Thoracic aorta (tissue), 2 donors: ENCODE results near the gene CIC. TPM values are rescaled to one million over a fixed set of nuclear protein-coding genes. Genes with fewer than 3 reads are reported as not detected.

Experiments used
- ATAC-seq: fragments of 150-250 bp; one replicate; pipeline ENCODE4 v1.8.0; 2017; ENCODE audit warnings: low read depth; ENCODE audit not compliant: insufficient number of reproducible peaks, low FRiP score
- DNase-seq: peaks from one replicate; pipeline ENCODE4 v3.0.0-alpha.2; 2020; ENCODE audit warnings: low spot score
- H3K27ac ChIP-seq, 2 donors: fragments of 200-600 bp; sonication (generic); 1 replicate in 1 of 2; 2 replicates in 1 of 2; pipeline ENCODE4 v1.5.1; 2016; ENCODE audit warnings: mild to moderate bottlenecking in 2 of 2, moderate library complexity in 2 of 2
- H3K27me3 ChIP-seq: fragments of 200-600 bp; sonication (generic); replicated peaks from 2 replicates; pipeline ENCODE4 v1.6.0; 2016; ENCODE audit warnings: mild to moderate bottlenecking; ENCODE audit not compliant: insufficient read depth
- H3K36me3 ChIP-seq: fragments of 200-600 bp; sonication (generic); one replicate; pipeline ENCODE4 v1.5.1; 2016
- H3K4me1 ChIP-seq, 2 donors: fragments of 200-600 bp; sonication (generic); 1 replicate in 1 of 2; 2 replicates in 1 of 2; pipeline versions ENCODE4 v1.5.1 to v1.6.0; 2016; ENCODE audit warnings: low read depth in 2 of 2, mild to moderate bottlenecking in 1 of 2; ENCODE audit not compliant: control insufficient read depth in 1 of 2
- H3K4me3 ChIP-seq: fragments of 200-600 bp; sonication (generic); 2 replicates; pipeline ENCODE4 v1.5.1; 2016; ENCODE audit warnings: mild to moderate bottlenecking
- H3K9me3 ChIP-seq: fragments of 200-600 bp; sonication (generic); 2 replicates; pipeline ENCODE4 v1.5.1; 2016
- CTCF ChIP-seq: fragments of 200-600 bp; sonication (generic); IDR thresholded peaks from one replicate; pipeline ENCODE4 v1.5.1; 2019; ENCODE audit warnings: antibody characterized with exemption
- total RNA-seq, 2 donors: library from RNA; depleted of rRNA; stranded (reverse); fragments of >200 nt; gene quantifications; one replicate each; pipeline versions ENCODE4 v1.1.0 to v1.2.3, GENCODE V29; 2016

Gene CIC
- total RNA-seq, 2 donors from 2014 or later: 57.1 to 112 TPM

- Histone ChIP-seq H3K4me1 (peaks cover 29 to 56% of the 10 kb centered on the region in 2 donors), H3K27ac (peak overlapping the region; percentile 85 to 95), H3K9me3 (no peaks in the 10 kb centered on the region), H3K36me3 (peaks cover 9% of the 10 kb centered on the region), H3K27me3 (no peaks in the 10 kb centered on the region), H3K4me3 (peak overlapping the region; percentile 75)
- TF ChIP-seq CTCF: peak; percentile 47
- DNase-seq: peak; percentile 71
- ATAC-seq: no peak
These were observed 24.5 kb upstream of the CIC start for GRCh38 chr19:42244347-42245220.

GRCh38 chr19:42245231-42245630 lies 23.8 kb upstream of the CIC start:
- DNase-seq (no peak), ATAC-seq (no peak)
- Histone ChIP-seq H3K27me3 (no peaks in the 10 kb centered on the region), H3K4me1 (peaks cover 29 to 63% of the 10 kb centered on the region in 2 donors), H3K27ac (peak overlapping the region; percentile 85 to 95), H3K36me3 (peaks cover 13% of the 10 kb centered on the region), H3K4me3 (peak overlapping the region; percentile 75), H3K9me3 (no peaks in the 10 kb centered on the region)
- TF ChIP-seq CTCF: no peak

- DNase-seq (peak; percentile 55), ATAC-seq (no peak)
- H3K4me1 ChIP-seq: peaks cover 31 to 68% of the 10 kb centered on the region in 2 donors
These were observed 22.7 kb upstream of the CIC start for GRCh38 chr19:42246143-42246921.

GRCh38 chr19:42246922-42247639 lies 22.0 kb upstream of the CIC start:
- ATAC-seq: no peak
- H3K4me1 ChIP-seq: peaks cover 33 to 70% of the 10 kb centered on the region in 2 donors

More at GRCh38 chr19:42246143-42246921, 22.7 kb upstream of the CIC start:
- peak; percentile 60 for TF ChIP-seq CTCF
- no peaks in the 10 kb centered on the region for H3K9me3 ChIP-seq
- no peak overlapping the region for H3K4me3 ChIP-seq
- H3K36me3 ChIP-seq: peaks cover 13% of the 10 kb centered on the region
- no peaks in the 10 kb centered on the region for H3K27me3 ChIP-seq
- peak overlapping the region; percentile 61 to 95 for H3K27ac ChIP-seq

More at GRCh38 chr19:42246922-42247639, 22.0 kb upstream of the CIC start:
- Histone ChIP-seq H3K27ac (peak overlapping the region; percentile 61 to 95), H3K27me3 (no peaks in the 10 kb centered on the region), H3K36me3 (peaks cover 13% of the 10 kb centered on the region), H3K9me3 (no peaks in the 10 kb centered on the region), H3K4me3 (no peak overlapping the region)
- TF ChIP-seq CTCF: no peak
- DNase-seq: no peak
